Activated CD4-positive, alpha-beta T cell treated with anti-CD3 and anti-CD28 coated beads, Interleukin-2, amount 50 U/mL, for 48 hours (primary cell): ENCODE data around the gene MARK2.
A peak's percentile ranks its signal among the peaks of the same experiment; 100 is the strongest.

Experiments used
- DNase-seq, 2 experiments: peaks; one replicate each; pipeline ENCODE4 v3.0.0-alpha.2; 2020

Gene MARK2

DNA sequence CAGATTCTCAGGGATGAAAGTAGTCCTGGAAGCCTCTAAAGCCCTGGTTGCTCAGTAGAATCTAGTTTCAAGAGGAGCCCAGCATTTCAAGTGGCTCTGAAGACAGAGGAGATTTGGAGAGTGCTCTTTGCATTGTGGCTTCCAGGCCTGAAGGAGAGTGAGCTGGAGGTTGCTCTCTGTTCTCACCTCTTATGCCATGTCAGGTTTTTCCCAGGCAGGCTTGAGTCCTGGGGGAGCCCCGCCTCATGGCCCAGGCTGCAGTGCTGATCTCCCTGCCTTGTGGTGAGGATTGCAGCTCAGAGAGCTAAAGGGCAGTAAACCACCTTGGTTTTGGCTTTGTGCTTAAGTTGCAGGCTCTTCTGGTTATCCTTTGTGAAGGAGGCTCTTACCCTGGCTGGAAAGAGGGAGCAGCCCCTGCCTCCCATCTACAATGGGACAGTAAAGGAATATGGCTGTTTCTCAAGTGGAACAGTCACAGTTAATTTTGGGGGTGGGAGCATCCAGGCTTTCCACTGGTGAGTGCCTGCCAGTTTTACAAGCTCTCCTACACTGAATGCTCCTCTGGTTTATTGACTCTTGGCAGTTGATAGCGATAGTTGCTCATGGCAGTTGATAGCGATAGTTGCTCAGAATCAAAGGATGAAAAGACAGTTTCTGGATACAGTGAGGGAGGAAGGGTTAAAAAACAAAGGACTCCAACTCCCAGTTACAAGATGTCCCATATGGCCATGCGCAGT, 45.5 kb downstream of the MARK2 start:
- DNase-seq, result no peak

DNA sequence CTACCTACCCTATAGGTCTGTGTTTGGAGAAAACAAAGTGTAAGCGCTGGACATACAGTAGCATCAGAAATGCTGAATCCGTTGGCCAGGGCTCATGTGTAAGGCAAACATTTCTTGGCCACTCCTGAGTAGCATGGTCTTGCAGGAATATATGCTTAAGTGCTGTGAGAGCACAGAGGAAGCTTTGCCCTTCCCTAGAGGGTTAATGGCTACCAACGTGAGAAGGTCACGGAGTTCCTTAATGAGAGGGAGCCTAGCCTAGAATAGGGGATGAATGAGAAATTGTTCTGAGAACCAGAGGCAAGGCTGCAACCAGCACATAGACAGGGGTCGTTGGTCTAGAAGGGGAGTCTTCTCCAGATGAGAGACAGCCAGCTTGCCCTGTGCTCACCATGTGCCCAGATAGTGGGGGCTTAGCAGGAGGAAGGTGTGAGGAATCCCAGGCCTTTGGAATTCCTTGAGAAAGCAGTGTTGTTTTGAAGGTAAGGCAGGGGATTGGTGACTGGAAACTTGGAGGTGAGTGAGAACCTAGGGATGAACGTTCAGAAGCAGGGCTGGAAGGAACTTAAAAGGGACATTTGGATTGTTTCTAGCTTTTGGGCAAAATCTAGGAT, 48.6 kb downstream of the MARK2 start:
- no peak for DNase-seq

DNA sequence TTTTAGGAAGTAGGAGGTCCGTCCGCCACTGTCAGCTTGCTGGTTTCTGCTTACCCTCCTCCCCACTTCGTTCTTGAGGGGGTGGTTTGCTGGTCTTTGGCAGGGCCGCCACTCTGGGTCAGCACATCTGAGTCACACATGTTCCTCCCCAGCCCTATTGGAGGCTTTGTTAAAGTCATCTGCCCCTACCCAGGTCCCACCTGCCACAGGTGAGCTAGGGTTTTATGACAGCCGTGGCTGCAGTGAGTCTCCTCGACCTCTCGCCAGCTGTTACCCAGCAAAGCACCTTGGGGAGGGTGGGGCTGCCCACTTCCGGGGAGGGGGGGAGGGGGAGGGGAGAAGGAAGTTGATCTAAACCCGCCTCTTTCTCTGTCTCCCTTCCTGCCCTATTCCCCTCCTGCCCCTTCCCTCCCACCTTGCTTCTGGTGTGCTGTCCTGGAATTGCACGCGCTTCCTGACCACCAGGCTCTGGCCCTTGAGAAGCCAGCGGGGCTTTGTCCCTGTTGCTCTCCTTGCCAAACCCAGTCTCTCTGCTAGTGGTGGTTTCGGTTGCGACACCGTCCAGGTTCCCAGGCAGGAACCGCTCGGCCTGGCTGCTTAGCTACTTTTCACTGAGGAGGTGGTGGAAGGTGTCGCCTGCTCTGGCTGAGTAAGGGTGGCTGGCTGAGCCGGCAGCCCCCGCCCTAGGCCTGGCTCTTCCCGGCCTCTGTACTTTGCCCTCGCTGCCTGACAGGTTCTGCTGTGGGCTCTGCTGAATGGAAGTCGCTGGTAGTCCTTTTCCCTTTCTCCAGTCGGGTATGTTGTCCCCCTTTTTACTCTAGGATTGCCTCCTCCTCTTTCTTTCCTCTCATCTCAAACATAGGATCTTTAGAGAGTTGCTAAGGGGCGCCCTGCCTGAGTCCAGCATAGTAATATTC, 49.5 kb downstream of the MARK2 start:
- peak; percentile 66 to 72 for DNase-seq

DNA sequence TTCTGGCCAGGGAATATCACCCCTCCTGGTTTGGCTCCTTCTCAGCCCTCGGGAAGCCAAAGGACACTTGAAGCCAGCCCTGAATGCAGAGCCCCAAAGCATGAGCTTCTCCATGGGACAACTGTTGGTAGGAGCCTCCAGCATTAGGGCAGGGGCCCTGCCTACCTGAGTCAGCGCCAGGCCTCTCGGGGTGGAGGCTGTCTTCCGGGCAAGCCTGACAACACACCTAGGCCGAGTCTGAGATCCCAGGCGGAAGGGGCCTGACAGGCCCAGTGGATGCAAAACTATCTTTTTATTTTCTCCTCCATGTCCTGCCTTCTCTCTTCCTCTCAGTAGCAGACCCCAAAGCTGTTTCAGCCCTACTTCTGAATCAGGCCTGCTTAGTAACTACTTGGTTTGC, 50.4 kb downstream of the MARK2 start:
- no peak for DNase-seq

DNA sequence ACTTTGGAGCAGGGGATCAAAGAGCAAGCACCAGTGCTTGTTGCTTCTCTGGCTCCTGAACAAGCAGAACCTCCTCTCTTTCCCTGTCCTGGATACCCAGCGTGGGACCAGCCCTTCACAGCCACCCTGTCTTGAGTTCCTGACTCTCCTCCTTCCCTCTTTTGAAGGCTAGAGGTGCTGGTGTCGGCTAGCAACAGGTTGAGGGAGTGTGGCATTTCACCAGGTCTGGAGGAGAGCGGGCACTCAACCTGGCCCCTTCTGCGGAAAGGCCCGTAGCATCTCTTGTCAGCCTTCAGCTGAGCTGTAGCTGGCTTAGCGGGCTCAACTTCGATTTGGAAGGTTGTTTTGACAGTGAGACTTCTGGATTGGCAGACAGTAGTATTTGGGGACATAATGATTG, 51.5 kb downstream of the MARK2 start:
- no peak for DNase-seq

DNA sequence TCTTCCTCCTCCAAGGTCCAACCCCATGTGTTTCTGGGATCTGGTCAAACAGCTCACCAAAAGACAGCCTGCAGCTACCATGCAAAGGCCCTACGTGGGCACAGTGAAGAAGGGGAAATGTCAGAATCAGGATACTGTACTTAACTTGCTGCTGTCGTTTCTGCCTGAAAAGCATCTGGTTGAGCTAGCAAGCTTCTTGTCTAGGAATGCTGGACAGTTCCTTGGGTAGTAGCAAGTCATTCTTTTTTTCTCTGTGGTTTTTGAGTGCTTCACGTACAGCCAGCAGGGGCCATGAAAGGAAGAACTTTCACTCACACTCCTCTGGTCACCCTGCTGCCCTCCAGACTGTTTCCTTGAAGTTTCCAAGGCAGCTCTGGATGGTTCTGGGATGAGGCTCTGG, 53.3 kb downstream of the MARK2 start:
- DNase-seq, result no peak

DNA sequence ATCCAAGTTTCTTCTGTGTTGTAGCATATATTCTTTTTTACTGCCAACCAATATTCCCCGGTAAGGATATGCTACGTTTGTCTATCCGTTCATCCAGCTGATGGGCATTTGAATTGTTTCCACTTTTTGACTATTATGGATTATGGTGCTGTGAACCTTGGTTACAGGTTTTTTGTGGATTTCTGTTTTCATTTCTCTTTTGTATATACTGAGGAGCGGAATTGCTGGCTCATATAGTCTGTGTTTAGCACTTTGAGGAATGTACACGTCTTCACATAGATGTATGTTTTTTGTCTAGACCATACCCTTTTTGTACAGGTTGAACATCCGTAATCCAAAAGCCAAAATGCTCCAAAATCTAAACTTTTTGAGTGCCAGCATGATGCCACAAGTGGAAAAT, 54.4 kb downstream of the MARK2 start:
- DNase-seq, result no peak

DNA sequence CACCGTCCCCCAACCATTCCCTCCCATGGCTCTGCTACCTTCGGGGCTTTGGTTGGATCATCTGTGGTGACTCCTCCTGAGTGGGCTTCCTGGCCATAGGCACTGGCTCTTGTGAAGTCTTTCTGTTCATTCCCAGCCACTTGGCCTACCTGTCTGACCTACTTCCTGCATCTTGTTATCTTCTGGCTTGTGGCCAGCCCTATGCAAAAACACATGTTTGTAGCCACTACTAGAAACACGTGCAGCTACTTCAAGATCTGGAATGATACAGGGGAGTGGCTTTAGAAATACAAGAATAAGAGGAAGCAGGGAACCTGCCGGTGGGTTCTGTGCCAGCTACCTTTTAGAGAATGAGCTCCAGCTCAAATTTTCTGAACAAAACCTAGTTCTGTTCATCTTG, 57.2 kb downstream of the MARK2 start:
- DNase-seq, result no peak

DNA sequence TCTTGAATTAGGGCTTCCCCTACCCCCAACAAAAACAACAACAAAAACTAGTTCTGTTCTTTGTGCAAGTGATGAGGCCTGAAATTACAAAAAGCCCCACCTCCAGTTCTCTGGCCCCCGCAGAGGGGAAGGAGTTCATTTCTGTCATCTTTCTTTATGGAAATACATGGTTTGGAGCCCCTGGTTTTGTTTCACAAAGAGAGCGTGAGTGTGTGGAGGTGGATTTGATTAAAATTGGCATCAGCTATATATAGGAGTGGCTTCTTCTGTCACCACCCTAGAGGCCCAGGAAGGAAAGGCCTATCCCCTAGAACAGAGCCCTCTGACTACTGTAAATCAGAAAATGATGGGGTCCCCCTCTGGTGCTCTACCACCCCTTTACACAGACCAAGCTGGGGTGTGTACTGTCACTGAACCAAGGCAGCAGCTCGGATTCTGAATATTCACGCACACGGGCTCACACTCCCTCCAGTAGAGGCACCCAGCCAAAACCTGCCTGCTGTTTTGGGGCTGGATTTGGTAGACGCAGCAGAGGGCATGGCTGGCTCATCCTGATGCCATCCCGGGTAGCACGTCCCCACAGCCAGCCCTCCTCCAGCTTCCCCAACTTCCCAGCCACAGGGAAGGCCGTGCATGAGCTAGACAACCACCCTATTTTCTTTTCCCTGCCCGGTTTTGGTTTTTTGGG, 58.7 kb downstream of the MARK2 start:
- no peak for DNase-seq

DNA sequence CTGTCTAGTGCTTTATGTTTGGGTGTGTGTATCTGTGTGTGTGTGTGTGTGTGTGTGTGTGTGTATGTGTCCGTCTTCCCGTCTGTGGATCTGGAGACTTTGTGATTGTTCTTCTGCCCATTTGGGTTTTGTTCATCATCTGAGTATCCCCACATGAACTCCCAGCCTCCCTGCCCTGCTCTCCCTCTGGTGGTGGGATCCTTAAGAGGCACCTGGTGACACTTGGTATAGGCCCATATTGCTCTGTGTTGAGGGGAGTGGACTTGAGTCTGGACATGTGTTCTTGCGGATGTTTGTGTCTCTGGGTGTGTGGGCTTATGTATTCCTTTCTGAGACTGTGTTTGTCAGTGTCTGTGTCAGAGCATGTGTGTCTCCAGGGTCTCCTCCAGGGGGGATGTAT, 62.8 kb downstream of the MARK2 start:
- no peak for DNase-seq

DNA sequence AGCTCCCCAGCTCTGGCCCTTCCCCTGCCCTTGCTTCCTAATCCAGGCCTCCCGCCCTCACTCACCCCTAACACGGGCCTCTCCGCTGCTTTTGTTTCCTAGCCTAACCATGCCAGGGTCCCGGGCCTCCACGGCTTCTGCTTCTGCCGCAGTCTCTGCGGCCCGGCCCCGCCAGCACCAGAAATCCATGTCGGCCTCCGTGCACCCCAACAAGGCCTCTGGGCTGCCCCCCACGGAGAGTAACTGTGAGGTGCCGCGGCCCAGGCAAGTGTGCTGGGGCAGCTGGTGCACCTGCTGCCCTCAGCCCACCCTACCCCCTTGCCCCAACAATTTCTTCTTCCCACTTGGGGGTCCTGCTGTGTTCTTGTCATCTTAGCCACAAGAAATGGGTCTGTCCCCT, 65.0 kb downstream of the MARK2 start:
- no peak for DNase-seq

DNA sequence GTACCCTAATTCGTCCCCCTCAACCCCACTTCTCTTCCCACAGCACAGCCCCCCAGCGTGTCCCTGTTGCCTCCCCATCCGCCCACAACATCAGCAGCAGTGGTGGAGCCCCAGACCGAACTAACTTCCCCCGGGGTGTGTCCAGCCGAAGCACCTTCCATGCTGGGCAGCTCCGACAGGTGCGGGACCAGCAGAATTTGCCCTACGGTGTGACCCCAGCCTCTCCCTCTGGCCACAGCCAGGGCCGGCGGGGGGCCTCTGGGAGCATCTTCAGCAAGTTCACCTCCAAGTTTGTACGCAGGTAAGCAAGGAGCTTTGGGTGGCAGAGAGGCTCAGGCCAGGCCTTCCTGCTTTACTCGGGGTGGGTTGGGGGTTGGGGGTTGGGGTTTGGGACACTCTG, 65.8 kb downstream of the MARK2 start:
- no peak for DNase-seq

DNA sequence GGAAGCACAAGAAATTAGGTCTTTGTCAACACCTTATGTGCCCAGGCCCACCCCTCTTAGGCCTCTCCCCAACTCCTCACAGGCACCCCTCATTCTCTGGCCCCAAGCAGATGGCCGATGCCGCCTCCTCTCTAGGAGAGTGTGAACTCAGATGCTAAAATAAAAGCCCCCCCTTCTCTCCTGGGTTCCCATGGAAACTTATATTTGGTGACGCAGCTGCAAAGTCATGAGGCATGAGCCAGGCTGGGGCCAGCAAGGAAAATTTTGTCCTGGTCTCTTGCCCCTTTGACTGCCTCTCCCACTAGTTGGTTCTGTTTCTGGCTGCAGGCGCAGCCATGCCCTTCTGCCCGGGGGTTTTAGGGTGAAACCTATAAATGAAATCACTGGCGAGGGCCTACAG, 66.3 kb downstream of the MARK2 start:
- DNase-seq, result no peak

DNA sequence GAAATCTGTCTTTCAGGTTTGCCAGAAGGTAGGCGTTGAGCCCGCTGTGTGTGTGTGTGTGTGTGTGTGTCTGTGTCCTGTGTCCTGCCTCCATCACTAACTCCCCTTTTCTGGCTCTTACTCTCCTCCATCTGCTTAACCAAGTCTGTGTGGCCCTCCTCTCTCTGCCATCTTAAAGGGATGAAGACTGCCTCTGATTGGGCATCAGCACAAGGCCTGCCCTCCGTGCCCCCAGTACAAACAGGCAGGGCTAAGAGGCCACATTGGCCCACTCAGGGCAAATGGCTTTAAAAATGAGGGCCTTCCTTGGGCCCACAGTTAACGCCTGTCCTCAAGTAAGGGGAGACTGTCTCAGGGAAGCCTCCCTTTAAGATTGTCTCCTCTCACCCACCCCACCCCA, 67.2 kb downstream of the MARK2 start:
- DNase-seq, result no peak

DNA sequence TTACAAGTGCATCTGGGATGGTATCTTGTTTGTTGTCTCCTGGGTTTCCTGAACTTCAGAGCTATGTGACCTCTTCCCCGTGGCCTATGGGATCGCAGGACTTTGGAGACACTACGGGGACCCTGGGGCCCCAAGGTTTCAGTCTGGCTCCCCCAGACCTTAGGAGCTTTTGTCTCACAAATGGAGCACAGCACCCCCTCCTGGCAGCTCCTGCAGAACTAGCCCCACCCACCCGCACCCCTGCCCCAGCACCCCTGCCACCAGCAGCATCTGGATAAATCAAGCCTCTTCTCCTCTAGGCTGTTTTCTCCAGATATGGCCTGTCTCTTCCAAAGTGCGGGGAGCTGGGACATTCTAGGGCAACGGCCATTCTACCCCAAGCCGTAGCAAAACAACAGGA, 67.7 kb downstream of the MARK2 start:
- peak; percentile 62 for DNase-seq

DNA sequence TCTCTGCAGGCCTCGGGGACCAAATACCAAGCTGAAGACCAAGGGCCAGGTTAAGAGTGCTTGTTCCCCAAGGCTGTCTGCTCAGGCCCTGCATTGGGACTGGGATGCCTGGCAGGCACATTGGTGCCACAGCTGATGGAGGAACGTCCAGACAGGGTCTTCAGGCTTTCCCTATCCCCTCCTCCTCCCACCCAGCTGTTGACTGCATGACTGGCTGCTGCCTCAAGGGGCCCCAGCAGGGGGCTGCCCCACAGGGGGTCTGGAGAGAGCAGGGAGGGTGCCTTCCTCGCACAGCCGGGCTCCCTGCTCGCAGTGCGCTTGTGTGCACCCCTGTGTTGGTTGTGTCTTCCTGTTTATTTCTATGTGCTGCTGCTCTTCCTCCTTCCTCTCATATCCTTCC, 68.2 kb downstream of the MARK2 start:
- no peak for DNase-seq

DNA sequence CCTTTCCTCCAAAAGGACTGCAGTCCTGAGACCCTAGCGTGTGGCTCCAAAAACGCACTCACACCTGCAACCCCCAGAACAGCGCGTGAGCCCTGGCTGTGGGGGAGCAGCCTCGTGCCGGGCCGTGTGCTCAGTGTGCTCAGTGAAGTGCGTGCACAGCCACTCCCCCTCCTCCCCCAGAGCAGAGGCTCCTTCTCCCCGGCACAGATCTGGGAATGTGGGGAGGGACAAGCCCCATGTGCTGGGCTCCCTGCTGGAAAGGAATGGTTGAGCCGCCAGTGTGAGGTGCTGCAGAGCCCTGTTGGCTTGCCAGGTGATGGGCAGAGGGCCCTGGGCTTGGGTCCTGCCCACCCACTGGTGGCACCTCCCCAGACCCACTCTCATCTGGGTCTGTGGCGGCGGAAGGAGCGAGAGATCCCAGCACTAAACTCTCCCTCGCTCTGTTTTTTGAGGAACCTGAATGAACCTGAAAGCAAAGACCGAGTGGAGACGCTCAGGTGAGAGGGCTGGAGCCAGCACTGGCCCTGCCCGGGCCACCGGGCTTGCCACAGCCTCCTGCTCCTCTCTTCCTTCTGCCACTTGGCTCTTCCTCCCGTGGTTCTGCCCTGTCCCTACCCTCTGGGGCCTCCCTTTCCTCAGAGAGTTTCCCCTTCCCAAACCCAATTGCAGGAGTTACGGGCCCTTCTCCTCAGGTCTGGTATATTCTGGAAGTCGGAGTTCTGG, 69.1 kb downstream of the MARK2 start:
- no peak for DNase-seq

DNA sequence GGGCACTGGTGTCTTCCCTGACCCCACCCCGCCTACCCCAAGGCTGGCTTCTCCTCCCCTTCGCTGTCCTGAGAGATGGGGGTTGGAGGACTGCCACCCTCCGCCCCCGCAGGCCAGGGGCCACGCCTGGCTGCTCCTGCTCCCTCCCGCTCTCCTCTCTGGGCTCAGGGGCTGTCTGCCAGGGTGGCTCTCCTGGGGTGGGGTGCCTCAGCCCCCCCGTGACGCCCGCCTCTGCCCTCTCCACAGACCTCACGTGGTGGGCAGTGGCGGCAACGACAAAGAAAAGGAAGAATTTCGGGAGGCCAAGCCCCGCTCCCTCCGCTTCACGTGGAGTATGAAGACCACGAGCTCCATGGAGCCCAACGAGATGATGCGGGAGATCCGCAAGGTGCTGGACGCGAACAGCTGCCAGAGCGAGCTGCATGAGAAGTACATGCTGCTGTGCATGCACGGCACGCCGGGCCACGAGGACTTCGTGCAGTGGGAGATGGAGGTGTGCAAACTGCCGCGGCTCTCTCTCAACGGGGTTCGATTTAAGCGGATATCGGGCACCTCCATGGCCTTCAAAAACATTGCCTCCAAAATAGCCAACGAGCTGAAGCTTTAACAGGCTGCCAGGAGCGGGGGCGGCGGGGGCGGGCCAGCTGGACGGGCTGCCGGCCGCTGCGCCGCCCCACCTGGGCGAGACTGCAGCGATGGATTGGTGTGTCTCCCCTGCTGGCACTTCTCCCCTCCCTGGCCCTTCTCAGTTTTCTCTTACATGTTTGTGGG, 69.9 kb downstream of the MARK2 start:
- no peak for DNase-seq

DNA sequence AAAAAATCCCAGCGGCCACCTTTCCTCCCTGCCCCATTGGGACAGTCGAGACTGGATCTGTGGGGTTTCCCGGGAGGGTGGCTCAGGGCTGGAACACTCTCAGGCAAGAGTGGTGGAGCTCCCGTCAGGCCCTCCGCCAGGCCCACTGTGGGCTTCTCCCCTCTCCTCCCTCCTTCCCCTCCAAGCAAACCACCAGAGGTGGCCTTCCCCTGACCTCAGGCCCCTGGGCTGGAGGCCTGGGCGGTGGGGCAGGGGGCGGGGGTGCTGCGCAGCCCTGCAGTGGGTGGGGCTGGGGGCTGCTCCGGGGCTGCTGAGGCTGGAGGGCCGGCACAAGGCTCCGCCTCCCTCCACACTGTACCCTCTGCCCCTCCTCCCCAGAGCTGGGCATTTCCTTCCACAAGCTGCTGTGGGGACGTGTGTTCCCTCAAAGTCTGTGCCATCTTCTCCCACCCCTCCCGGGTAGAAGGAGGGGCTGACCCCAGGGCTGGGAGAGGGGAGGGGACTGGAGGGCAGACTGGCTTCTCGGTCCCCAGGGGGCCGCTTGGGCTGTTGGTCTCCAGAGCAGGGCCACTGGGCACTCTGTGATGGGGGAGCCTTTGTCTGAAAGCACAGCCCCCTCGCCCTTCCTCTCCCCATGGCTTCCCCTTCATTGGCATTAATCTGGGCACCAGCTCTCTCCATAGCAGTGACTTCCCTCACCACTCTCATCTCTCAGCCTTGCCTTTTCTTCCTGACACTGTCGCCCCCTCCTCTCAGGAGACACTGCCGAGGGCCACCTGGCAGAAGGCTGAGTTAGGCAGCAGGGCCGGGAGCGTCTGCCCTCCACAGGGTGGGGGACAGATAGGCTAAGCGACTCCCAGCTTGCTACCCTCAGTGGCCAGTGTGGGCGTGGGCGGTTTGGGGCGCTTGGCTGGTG, 70.9 kb downstream of the MARK2 start:
- no peak for DNase-seq

DNA sequence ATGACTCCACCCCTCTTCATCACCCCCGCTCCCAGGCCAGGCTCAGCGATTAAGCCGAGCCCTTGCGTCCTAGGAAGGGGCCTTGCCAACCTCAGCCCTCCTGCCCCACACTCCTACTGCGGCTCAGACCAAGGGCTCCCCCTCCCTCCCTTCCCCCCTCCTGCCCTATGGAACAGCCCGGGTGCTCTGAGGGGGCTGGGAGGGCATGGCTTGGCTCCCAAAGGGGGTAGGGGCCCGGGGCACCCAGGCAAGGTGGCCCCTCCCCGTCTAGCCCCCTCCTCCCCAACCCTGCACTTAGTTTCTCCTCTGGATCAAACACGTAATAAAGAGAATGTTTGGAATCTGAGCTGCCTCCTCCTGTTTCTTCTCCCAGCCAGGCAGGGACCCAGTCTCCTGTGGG, 71.8 kb downstream of the MARK2 start:
- DNase-seq, result no peak

DNA sequence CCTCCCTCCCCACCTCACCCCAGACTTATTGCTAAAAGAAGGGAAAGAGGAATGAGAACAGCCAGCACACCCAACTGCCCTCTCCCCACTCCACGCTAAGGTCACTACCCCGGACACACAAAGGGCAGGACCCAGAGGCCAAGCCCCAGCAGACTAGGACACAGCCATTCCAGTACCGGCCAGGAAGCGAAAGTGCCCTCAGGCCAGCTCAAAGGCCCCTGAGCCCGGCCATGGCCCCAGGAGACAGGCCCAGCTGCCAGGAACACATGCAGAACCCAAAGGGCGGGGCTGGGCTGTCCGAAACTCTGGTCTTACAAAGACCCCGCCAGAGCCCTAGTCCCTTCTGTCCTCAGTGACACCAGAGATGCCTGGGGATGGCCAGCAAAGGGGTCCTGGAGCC, 72.5 kb downstream of the MARK2 start:
- DNase-seq, result no peak
